ENCODE data around the gene GMDS.

GMDS gene

GRCh38 chr6:1895721-1896120 lies 349.7 kb downstream of the GMDS start:
- no peak for DNase-seq (ENCODE audit: low read depth)

GRCh38 chr6:1894954-1895353 lies 350.5 kb downstream of the GMDS start:
- DNase-seq (ENCODE audit: low read depth), result no peak

- DNase-seq (ENCODE audit: low read depth), result no peak
Observed at GRCh38 chr6:1893470-1894130, 351.8 kb downstream of the GMDS start.

GRCh38 chr6:1892716-1893115 lies 352.7 kb downstream of the GMDS start:
- DNase-seq (ENCODE audit: low read depth), result no peak

- DNase-seq (ENCODE audit: low read depth), result no peak
Observed at GRCh38 chr6:1890987-1891386, 354.4 kb downstream of the GMDS start.

- DNase-seq (ENCODE audit: low read depth), result no peak
Observed at GRCh38 chr6:1890071-1890470, 355.3 kb downstream of the GMDS start.

GRCh38 chr6:1885576-1886011 lies 359.8 kb downstream of the GMDS start:
- DNase-seq (ENCODE audit: low read depth), result no peak

GRCh38 chr6:1884313-1884712 lies 361.1 kb downstream of the GMDS start:
- no peak for DNase-seq (ENCODE audit: low read depth)

GRCh38 chr6:1878330-1878729 lies 367.1 kb downstream of the GMDS start:
- DNase-seq (ENCODE audit: low read depth), result no peak

- DNase-seq (ENCODE audit: low read depth), result no peak
Observed at GRCh38 chr6:1873781-1874180, 371.6 kb downstream of the GMDS start.

- peak; percentile 18 for DNase-seq (ENCODE audit: low read depth)
Observed at GRCh38 chr6:1872649-1873131, 372.7 kb downstream of the GMDS start.

GRCh38 chr6:1871724-1872315 lies 373.6 kb downstream of the GMDS start:
- no peak for DNase-seq (ENCODE audit: low read depth)

- no peak for DNase-seq (ENCODE audit: low read depth)
Observed at GRCh38 chr6:1870932-1871331, 374.5 kb downstream of the GMDS start.

GRCh38 chr6:1870251-1870650 lies 375.2 kb downstream of the GMDS start:
- no peak for DNase-seq (ENCODE audit: low read depth)

- no peak for DNase-seq (ENCODE audit: low read depth)
Observed at GRCh38 chr6:1869769-1870168, 375.6 kb downstream of the GMDS start.

GRCh38 chr6:1869308-1869707 lies 376.1 kb downstream of the GMDS start:
- no peak for DNase-seq (ENCODE audit: low read depth)

GRCh38 chr6:1868561-1869261 lies 376.7 kb downstream of the GMDS start:
- DNase-seq (ENCODE audit: low read depth), result no peak

- no peak for DNase-seq (ENCODE audit: low read depth)
Observed at GRCh38 chr6:1867197-1867596, 378.2 kb downstream of the GMDS start.

- DNase-seq (ENCODE audit: low read depth), result no peak
Observed at GRCh38 chr6:1865585-1865984, 379.8 kb downstream of the GMDS start.

- no peak for DNase-seq (ENCODE audit: low read depth)
Observed at GRCh38 chr6:1864496-1864895, 380.9 kb downstream of the GMDS start.

GRCh38 chr6:1862411-1862810 lies 383.0 kb downstream of the GMDS start:
- DNase-seq (ENCODE audit: low read depth), result no peak

- DNase-seq (ENCODE audit: low read depth), result no peak
Observed at GRCh38 chr6:1860756-1861348, 384.6 kb downstream of the GMDS start.

GRCh38 chr6:1858859-1859258 lies 386.5 kb downstream of the GMDS start:
- no peak for DNase-seq (ENCODE audit: low read depth)
